ENCODE results near the gene CIT.

CIT gene, protein sequence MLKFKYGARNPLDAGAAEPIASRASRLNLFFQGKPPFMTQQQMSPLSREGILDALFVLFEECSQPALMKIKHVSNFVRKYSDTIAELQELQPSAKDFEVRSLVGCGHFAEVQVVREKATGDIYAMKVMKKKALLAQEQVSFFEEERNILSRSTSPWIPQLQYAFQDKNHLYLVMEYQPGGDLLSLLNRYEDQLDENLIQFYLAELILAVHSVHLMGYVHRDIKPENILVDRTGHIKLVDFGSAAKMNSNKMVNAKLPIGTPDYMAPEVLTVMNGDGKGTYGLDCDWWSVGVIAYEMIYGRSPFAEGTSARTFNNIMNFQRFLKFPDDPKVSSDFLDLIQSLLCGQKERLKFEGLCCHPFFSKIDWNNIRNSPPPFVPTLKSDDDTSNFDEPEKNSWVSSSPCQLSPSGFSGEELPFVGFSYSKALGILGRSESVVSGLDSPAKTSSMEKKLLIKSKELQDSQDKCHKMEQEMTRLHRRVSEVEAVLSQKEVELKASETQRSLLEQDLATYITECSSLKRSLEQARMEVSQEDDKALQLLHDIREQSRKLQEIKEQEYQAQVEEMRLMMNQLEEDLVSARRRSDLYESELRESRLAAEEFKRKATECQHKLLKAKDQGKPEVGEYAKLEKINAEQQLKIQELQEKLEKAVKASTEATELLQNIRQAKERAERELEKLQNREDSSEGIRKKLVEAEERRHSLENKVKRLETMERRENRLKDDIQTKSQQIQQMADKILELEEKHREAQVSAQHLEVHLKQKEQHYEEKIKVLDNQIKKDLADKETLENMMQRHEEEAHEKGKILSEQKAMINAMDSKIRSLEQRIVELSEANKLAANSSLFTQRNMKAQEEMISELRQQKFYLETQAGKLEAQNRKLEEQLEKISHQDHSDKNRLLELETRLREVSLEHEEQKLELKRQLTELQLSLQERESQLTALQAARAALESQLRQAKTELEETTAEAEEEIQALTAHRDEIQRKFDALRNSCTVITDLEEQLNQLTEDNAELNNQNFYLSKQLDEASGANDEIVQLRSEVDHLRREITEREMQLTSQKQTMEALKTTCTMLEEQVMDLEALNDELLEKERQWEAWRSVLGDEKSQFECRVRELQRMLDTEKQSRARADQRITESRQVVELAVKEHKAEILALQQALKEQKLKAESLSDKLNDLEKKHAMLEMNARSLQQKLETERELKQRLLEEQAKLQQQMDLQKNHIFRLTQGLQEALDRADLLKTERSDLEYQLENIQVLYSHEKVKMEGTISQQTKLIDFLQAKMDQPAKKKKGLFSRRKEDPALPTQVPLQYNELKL (N-terminal part only)

GRCh38 chr12:119876761-119877638 lies at the start of gene CIT:
CIT (minus strand) TSS chr12:119877320; CDS start chr12:119876168, 1,152 bp downstream.
- peak within 1 kb of the TSS; percentile 83 for H3K4me3 ChIP-seq (ENCODE audit: low read depth, low read length)
- no peak for TF ChIP-seq CTCF (IDR thresholded peaks at IDR 0.05; ENCODE audit: borderline replicate concordance, insufficient read depth, low read depth, low read length)

DNA sequence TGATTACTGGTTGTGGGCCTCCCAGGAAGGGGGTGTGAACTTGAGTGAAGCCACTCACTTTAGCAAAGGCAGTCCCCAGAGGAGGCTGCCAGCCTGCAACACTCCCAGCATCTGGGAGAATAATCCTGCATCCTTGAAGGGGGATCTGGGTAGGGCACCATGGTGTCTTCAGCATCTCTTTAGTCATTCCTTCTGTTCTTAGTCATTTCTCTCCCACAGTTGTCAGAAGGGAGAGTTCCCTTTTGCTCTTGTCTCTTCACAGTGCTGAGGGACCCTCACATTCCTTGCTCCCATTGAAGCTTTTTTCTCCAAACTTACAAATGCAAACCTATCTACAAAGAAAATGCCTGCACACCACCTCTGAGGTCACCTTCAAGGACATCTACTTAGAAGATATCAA lies 48.1 kb upstream of the CIT start:
- no peak overlapping the region for H3K4me3 ChIP-seq (ENCODE audit: low read depth, low read length)
- no peak for TF ChIP-seq CTCF (IDR thresholded peaks at IDR 0.05; ENCODE audit: borderline replicate concordance, insufficient read depth, low read depth, low read length)

GRCh38 chr12:119920064-119920463 lies 42.9 kb upstream of the CIT start:
- H3K4me3 ChIP-seq (ENCODE audit: low read depth, low read length), result no peak overlapping the region
- no peak for TF ChIP-seq CTCF (IDR thresholded peaks at IDR 0.05; ENCODE audit: borderline replicate concordance, insufficient read depth, low read depth, low read length)

DNA sequence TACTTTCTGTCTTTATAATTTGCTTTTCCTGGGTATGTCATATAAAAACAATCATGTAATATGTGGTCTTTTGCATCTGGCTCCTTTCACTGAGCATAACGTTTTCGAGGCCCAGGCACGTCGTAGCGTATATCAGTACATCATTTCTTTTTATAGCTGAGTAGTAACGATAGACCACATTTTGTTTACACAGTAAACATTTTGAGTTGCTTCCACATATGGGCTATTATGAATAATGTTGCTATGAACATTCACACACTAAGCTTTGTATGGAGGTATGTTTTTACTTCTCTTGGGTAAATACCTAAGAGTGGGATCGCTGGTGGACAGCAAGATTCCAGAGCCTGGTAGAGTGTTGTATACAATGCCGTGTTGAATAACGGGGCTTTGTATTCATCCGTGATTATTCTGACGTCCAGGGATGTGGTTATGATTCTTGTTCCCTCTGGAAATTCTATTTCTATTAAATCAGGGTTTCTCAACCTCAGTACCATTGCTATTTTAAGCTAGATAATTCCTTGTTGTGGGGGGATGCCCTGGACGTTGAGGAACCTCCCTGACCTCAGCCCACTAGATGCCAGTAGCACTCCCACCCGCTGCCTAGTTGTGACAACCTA lies 38.9 kb upstream of the CIT start:
- no peak for TF ChIP-seq CTCF (IDR thresholded peaks at IDR 0.05; ENCODE audit: borderline replicate concordance, insufficient read depth, low read depth, low read length)
- H3K4me3 ChIP-seq (ENCODE audit: low read depth, low read length), result no peak overlapping the region

DNA sequence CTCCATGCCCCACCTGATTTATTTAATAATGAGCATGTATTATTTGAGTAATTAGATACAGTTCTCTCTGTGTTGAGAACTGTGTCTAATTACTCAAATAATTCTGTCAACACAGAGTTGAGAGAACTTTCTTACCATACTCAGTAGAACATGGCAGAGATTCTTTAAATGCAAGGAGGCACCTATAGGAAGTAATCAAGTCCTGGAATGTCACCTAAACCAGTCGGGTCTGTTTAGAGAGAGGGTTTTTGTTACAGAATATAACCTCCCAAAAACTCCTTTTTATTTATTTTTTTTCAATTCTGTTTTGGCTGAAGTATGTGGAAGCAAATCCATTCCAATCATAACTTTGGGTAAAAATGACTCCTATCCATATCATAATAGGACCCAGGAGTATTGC lies 37.5 kb upstream of the CIT start:
- no peak for TF ChIP-seq CTCF (IDR thresholded peaks at IDR 0.05; ENCODE audit: borderline replicate concordance, insufficient read depth, low read depth, low read length)
- H3K4me3 ChIP-seq (ENCODE audit: low read depth, low read length), result no peak overlapping the region

Measured in GM12875 (cell line).